AG08395 (cell line): ENCODE measurements around the gene ULK2.
A peak's percentile ranks its signal among the peaks of the same experiment; 100 is the strongest.

ENCODE experiments used
- DNase-seq: peaks from one replicate; pipeline ENCODE4 v3.0.0; 2012; ENCODE audit warnings: mixed read lengths, low spot score

The ULK2 gene

DNA sequence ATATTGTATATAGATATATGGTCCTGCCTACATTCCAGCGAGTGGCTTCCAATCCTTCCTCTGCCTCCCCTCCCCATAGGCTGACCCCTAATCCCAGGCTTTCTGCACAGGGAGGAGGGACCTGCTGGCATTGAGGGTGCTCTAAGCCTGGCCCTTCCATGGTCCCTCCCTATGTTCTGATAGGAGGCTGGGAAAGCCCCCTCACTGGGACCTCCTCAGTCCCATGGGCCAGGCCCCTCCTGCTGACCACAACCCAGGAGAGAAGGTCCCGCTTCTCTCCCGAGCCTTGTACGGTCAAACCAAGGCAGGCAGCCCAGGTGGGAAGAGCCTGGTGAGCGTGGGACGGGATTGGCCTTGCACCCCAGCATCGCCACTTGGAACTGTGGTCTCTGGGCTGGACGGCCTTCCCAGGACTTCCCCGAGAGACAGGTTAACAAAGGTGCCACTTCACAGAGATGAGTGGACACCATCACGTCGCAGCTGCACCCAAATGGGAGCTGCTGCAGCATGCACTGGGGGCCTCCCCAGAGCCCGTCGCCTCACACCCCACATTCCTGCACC is 120.5 kb downstream of the ULK2 start:
- no peak for DNase-seq

GRCh38 chr17:19746517-19746916 is 121.2 kb downstream of the ULK2 start:
- no peak for DNase-seq

DNA sequence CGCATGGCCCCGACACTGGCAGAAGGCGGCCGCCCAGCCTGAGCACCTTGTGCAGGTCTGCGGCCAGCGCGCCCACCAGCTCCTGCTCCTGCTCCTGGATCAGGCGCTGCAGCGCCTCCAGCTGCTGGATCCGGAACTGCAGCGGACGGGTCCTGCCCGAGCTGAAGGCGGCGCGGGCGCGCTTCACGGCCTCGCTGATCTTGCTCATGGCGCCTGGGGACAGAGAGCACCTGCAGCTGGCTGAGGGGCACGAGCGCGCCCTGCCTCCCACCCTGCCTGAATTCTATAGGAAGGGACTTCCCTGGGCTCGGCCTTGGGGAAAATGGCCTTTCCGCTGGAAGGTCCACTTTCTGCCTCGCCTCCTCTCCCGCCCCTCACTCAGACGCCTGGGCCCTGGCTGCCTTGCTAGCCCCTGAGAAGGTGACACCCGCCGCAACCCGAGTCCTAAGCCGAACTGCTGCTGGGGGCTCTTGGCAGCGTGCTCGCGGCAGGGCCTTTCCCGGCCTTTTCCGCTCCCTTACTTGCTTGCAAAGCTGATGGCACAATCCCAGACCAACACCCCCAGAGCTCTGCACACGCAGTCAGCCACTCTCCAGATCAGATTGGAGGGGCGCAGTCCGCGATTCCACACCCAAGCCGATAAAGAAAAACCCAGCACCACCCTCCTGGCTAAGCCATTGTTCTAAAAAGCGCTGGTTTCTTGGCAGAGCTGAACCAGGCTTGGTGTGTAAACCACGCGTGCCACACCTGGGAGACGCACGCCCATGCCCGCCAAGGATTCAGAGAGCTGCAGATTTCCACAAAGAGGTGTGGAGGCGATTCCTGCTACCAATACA is 122.6 kb downstream of the ULK2 start:
- peak; percentile 70 for DNase-seq

- no peak for DNase-seq
These were observed 123.2 kb downstream of the ULK2 start for GRCh38 chr17:19744492-19744891.

DNA sequence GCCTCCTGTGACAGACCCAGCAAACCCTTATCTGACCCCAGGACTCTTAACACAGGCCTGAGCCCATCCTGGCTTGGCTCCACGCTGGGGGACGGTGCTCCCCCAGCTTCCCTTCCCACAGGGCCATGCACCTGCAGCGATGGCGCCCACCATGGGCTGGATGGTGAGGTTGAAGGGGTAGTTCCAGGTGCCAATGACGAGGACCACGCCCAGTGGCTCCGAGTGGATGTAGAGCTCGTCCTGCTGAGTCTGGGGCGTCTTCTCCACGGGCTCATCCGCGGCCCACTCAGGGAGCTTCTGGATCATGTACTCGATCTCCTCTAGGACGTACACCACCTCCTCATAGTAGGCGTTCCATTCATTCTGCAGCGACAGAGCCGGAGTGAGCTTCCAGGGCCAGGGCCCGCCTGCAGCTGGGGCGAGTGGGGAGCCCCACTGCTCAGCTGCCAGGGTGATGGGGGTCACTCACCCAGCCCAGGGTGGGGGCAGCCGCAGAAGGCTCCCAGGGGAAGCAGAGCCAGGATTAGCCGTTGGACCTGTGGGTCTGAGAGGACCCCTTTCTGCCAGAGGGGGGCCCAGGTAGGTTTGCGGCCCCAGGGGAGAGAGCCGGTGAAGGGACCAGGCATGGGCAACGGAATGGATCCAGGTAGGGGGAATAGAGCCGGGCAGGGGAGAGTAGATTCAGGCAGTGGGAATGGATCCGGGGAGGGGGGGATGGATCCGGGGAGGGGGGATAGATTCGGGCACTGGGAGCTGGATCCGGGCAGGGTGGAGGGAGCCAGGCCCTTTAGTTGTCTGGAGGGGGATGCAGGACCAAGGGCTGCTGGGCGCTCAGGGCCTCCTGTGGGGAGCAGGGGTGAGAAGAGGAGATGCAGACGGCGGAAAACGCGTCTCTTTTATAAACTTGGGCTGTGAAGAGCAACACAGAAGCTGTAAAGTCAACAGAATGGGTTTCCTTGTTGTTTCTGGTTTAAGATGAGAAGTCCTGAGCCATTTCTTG is 124.3 kb downstream of the ULK2 start:
- DNase-seq: no peak

- no peak for DNase-seq
These were observed 125.2 kb downstream of the ULK2 start for GRCh38 chr17:19742495-19742894.

- DNase-seq: no peak
These were observed 125.8 kb downstream of the ULK2 start for GRCh38 chr17:19741832-19742457.

DNA sequence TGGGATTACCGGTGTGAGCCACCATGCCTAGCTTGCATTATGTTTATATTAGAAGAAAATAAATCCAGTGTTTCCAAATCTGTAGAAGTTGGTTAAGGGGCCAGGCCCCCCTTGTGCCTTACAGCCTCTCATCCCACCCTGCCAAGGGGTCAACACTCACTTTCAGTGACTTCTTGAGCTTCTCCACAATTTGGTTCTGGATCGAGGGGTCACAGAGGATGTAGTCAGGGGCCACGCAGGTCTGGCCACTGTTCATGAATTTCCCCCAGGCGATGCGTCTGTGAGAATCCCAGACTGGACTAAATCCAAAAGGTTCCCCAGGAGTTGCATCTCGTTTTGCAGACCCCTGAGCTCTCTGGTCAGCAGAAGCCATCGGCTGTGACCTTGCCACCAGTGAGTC is 126.8 kb downstream of the ULK2 start:
- DNase-seq: no peak

- no peak for DNase-seq
These were observed 128.2 kb downstream of the ULK2 start for GRCh38 chr17:19739241-19740201.

DNA sequence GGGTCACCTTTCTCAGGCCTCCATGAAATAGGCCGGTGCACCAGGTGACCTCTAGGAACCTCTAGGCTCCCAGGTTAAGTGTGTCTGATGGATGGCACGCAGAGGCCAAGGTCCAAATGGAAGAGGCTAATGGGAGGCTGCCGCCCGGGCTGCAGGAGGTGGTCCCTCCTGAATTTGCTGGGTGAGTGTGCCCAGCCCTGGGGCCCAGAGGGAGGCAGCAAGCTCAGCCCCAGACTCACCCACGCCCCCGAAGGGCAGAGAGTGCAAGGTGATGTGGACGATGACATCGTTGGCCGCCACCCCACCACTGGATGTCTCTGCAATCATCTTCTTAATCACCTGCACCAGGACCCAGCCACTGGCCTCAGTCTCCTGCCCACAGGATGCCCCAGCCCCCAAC is 129.0 kb downstream of the ULK2 start:
- DNase-seq: no peak

- DNase-seq: no peak
These were observed 129.7 kb downstream of the ULK2 start for GRCh38 chr17:19738073-19738449.

GRCh38 chr17:19737305-19738072 is 130.2 kb downstream of the ULK2 start:
- DNase-seq: no peak

DNA sequence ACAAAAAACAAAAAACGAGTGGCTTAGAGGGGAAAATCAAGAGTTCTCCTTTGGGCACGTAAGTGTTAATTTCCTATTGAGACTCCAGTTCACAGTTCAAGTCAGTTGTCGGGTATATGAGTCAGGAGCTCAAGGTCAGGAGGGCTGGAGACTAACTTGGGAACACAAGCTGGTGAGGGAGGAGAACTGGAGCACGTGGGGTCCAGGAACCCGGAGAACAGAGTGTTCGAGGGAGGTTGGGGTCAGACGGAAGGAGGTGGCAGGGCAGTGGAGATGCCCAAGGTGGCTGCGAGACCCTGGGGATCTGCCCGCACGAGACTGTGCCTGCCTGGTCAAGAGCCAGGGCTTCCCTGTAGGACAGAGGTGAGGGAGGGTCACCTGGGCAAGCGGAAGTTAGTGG is 131.7 kb downstream of the ULK2 start:
- no peak for DNase-seq

DNA sequence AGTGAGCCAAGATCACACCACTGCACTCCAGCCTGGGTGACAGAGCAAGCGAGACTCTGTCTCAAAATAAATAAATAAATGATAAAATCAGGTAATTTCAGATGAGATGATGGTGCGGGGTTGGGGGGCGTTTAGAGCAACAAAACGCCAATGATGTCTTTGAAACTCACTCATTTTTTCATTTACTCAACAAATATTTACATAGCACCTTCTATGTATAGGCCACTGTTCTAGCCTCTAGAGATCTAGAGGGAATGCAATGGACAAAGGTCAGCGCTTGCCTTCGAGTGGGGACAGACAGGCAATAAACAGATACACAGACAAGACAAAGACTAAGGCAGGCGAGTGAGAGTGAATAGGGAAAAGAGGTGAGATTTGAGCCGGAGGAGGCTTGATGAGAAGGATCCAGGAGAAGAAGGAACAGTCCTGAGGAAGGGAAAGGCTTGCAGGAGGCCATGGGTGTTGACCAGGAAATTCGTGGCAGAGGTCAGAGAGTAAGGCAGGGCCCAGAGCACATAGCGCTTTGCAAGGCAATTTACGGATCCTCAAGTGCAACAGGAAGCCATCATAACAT is 133.7 kb downstream of the ULK2 start:
- no peak for DNase-seq

DNA sequence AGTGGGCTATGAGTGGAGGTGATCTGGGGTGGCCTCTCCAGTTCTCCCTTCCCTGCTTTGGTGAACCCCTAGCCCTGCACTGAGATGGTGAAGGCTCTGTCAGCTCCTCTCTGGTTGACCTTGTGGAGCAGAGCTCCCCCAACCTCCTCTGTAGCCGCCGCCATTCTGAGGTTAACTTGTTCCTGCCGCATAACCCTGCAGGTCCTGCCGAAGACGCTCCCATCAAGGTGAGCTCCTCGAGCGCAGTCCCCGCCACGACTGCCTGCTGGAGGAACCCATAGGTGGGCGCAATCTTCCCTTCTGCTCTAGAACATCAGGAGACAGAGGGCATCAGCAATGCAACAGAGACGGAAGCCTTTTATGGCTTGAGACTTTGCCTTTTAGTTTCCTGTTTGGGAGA is 136.1 kb downstream of the ULK2 start:
- DNase-seq: no peak

DNA sequence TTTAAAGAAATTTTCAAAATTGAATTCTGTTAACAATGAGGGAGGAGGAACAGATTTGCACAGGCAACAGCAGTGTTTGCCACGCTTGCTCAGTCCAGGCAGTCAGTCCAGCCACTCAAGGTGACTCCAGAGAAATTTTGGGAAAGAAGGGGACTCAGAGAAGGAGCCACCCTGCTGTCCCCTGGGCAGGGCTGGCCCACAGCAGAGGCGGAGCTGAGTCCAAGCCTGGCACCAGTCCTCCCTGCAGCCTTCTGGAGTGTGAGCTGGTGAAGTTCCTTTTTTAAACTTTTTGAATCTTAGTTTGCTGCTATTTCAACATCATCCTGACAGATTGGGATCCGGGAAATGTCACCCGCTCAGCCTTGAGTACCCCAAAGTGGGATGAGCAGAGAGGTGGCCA is 136.9 kb downstream of the ULK2 start:
- no peak for DNase-seq

- DNase-seq: no peak
These were observed 137.8 kb downstream of the ULK2 start for GRCh38 chr17:19729900-19730299.

- DNase-seq: peak; percentile 92
These were observed 139.6 kb downstream of the ULK2 start for GRCh38 chr17:19728084-19728495.

DNA sequence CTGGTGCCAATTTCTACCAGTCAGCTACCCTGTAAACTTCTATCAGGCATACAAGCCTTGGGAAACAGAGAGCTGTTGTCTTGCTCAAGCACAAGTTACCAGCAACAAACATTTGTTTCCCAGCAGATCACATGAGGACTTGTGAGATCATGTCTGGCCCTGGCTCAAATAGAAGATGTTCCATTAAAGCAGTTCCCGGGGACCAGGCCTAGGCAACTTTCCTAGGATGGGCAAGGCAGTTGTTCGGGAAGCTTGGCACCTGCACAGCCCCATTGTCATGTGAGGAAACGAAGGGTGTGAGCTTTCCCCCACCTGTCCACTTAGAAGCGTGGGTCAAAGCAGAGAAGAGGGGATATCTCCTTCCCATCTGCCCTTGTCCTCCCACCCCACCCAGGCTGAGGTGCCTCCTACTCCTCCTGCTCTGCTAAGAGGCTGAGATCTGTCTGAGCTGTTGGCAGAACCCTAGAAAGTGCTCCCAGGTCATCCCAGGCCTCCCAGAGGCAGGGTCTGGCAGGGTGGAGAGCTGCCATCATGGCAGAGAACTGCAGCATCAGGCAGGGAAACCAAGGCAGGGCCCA is 140.1 kb downstream of the ULK2 start:
- DNase-seq: peak; percentile 84
